DLD1 (cell line): ENCODE data around the gene NUMA1.

ENCODE experiments used
- in situ Hi-C: cut with HindIII; loops from 2 replicates; pipeline ENCODE4 v1.10.0; 2017; ENCODE audit warnings: low sequenced_read_pairs

Gene NUMA1

GRCh38 chr11:72018171-72018570 lies 62.2 kb downstream of the NUMA1 start:
- in situ Hi-C loops = no loop called here

GRCh38 chr11:72015511-72016061 lies 64.8 kb downstream of the NUMA1 start:
- in situ Hi-C loops = no loop called here

DNA sequence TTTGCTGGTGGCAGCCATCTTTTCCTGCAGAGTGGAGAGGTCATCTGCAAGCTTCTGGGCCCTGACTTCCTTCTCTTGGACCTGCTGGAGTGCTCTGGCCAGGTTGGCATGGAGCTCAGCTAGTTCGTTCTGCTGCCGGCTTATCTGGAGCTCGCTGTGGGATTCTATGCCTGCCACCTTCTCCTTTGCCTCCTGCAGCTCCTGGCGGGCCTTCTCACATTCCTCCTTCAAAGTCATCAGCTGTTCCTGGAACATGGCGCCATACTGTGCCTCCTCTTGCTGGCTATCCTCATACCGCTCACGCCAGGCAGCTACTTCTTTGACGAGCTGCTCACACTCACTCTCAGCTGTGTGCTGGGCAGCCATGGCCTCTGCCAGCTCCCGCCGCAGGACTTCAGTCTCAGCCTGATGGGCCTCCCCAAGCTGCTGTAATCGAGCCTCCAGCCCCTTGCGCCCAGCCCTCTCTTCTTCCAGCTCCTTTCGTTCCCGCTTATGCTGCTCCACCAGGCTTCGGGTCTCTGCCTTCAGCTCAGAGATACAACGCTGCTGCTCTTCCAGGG lies 65.5 kb downstream of the NUMA1 start:
- in situ Hi-C loops = no loop called here

- in situ Hi-C loops = no loop called here
Measured at GRCh38 chr11:72013765-72014711, 66.3 kb downstream of the NUMA1 start.

DNA sequence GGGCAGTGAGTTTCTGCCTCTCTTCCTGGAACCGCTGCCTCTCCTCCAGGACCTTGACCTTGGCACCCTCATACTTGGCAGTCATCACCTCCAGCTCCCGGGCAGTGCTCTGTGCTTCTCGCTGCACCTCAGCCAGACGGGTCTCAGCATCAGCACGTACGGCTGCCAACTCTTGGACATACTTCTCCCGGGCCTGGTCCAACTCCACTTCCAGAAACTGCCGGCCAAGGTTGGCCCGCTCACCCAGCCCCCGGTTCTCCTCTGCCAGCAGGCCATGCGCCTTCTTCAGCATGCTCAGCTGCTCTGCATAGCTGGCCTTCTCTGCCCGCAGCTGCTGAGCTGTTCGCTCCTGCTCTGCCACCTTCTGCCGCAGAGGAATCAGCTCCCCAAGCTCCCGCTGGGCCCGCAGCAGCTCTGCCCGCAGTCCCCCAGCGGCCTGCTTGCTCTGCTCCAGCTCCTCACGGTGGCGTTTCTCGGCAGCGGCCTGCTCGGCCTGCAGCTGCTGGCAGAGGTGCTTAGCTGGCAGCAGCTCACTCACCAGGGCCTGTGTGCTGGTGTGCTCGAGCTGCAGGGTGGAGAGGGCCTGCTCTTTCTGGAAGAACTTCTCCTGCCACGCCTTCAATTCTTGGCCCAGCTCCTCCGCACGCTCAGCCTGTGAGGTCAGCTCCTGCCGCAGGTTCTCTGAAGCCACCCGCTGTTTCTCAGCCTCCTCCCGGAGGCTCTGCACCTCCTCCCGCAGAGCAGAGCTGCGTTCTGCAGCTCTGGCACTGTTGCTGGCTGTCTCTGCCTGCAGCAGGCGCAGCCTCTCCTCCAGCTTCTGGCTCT lies 67.2 kb downstream of the NUMA1 start:
- in situ Hi-C loops = no loop called here

- in situ Hi-C loops = no loop called here
Measured at GRCh38 chr11:72012091-72012630, 68.2 kb downstream of the NUMA1 start.

GRCh38 chr11:72010529-72011233 lies 69.7 kb downstream of the NUMA1 start:
- in situ Hi-C loops = no loop called here

- in situ Hi-C loops = no loop called here
Measured at GRCh38 chr11:72009156-72009555, 71.2 kb downstream of the NUMA1 start.

GRCh38 chr11:72008728-72009127 lies 71.6 kb downstream of the NUMA1 start:
- in situ Hi-C loops = no loop called here

DNA sequence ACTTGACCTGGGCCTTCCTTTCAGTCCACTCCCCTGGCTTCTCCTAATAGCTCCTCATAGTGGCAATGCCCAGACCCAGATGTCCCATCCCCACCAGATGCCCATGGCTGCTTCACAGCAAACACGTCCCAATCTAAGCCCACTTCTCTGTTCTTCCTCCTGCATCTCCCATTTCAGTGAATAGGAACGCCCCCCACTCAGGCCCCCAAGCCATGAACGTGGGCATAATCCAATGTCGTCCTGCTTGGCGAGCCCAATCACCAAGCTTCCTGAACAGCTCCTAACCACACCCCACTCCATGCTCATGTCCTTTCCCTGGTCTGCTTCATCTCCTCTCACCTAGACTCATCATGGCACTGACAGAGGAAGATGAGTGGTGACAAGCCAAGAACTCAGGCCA lies 72.8 kb downstream of the NUMA1 start:
- in situ Hi-C loops = no loop called here

DNA sequence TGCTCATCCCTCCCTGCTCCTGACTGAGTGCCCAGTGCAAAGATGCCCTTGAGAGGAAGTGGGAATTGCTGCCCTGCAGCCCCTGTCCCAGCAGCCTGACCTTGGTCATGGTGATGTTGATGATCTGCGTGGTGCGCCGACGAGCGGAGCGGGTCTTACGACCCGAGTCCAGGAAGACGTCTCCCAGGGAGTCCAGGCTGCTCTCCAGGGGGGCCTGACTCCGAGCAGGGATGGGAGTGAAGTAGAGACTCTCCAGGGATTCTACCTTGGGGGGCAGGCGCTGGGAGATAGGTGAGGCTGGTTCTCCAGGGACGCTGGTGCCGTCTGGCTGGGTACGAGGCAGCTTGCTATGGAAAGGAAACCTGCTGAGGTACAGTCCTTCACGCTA lies 73.3 kb downstream of the NUMA1 start:
- in situ Hi-C loops = no loop called here

- in situ Hi-C loops = no loop called here
Measured at GRCh38 chr11:72006309-72007088, 73.8 kb downstream of the NUMA1 start.

- in situ Hi-C loops = no loop called here
Measured at GRCh38 chr11:72005347-72006260, 74.7 kb downstream of the NUMA1 start.

DNA sequence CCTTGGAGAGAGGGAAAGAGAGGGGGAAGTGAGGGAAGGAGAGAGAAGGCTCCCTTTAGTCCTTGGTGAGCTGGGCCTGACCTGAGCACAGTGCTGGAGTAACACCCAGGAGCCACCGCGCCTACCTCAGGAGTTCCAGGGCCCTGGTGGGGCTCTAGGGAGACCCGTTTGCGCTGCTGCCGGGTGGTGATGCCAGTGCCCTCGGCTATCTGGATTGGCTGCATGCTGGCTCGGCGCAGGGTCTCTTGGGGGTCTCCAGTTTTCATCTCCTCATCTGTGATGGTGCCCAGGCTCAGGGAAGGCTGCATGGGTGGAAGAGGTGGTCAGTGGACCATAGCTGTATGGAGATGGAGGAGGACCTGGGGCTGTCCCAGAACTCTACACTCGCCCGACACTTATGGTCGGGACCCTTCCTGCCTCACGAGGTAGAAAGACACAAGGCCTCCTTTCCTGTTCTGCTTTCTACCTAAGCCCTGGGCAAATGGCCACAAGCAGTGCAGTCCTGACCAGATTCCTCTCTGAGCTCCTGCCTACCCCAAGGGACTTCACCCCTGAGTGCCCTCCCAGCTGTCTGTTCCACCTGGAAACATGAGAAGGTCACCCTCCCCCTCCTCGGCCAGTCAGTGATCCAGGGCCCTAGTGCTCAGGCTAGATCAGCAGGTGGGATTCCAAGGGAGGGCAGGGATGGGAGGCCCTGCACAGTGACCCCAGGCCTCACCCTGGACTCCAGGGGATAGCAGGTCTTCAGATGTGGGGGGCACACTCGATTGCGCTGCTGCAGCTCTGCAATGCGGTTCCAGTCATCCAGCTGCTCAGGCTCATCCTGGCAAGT lies 75.6 kb downstream of the NUMA1 start:
- in situ Hi-C loops = no loop called here

DNA sequence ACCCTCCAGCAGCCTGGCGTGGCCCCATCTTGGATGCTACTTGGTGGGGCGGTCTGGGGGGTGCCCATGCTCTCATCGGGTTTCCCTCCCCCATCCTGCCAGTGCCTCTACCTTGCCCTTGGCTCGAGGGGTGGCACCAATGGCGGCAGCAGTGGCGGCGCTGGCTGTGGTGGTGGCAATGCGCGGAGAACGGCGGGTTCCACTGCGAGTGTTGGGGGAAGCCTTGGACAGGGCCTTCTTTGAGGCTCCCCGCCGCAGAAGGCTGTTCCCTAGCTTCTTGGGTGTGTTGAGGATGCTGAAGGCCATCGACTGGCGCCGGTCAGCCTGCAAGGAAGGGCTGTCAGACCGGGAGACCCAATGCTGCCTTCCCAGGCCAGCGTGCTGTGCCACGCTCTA lies 76.6 kb downstream of the NUMA1 start:
- in situ Hi-C loops = no loop called here

DNA sequence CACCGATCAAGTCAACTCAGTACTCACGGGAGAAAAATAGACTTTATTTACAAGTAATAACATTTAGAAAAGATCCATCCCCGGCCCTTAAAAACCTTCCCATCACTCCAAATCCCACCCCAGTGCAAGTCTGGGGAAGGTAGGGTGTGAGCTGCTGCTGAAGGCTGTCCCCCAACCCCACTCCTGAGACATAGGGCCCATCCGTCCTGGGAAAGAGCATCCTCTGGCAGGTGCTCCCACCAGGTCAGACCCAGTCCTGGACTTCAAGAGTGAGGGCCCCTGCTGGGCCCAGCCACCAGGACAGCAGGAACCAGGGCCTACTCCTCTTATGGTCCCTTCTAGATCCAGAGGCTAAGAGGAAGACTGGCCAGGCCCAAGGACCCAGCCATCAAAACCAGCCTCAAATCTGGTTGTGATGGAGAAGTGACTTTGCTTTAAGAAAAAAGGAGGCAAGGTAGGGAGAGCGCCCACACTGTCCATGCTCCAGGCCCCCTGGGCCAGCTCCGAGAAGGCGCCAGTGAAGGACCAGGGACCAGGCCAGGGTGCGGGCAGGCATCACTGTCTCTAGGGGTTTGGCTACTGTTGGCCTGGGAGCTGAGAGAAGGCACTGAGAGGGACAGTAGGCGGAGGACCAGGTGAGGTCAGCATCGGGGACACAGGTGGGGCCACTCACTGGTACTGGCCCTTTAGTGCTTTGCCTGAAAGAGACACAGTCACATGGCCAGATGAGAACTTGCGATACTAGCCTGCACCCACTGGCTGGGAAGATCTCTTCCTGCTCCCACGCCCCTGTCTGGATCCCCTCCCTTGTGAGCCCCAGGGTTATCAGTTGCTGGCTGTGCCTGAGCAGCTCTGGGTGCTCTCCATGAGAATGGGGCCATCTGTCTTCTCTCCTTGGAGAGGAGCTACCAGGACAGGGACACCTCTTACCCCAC lies 77.2 kb downstream of the NUMA1 start:
- in situ Hi-C loops = no loop called here
